ENCODE results near the gene TPST2.

GRCh38 chr22:26593763-26594162 is 3.8 kb upstream of the TPST2 start:
- TF ChIP-seq CTCF (IDR thresholded peaks at IDR 0.05) (no peak), HMGXB4 (CRISPR knock-in tag; IDR thresholded peaks at IDR 0.05; ENCODE audit: borderline replicate concordance) (no peak), MAFK (IDR thresholded peaks at IDR 0.05; ENCODE audit: partially characterized antibody) (no peak), POLR2A (IDR thresholded peaks at IDR 0.05; ENCODE audit: low read length) (no peak), RCOR1 (IDR thresholded peaks at IDR 0.05; ENCODE audit: low read depth, low read length) (no peak), EP300 (IDR thresholded peaks at IDR 0.05) (no peak), JUN (IDR thresholded peaks at IDR 0.05) (no peak), RNF2 (IDR thresholded peaks at IDR 0.05; ENCODE audit: borderline replicate concordance, low read depth) (no peak)
